Activated CD4-positive, alpha-beta T cell treated with anti-CD3 and anti-CD28 coated beads, Interleukin-2, amount 50 U/mL, for 48 hours (primary cell): ENCODE results near the gene EHD2.
"Not testable (repeated sequence)": the region's sequence is repeated elsewhere in the genome, so short reads cannot be mapped to it uniquely, and the experiment has no call there.

Source experiments
- DNase-seq, 2 experiments: peaks; one replicate each; pipeline ENCODE4 v3.0.0-alpha.2; 2020

The EHD2 gene

GRCh38 chr19:47713046-47714021, at the start of gene EHD2:
TSS of gene EHD2 (plus strand) at chr19:47713422. CDS start at chr19:47716613, 3,191 bp downstream.
- DNase-seq, result peak; percentile 63 to 65

GRCh38 chr19:47663435-47663910, 49.7 kb upstream of the EHD2 start:
- no peak for DNase-seq

- no peak for DNase-seq
These were observed 49.1 kb upstream of the EHD2 start for GRCh38 chr19:47663911-47664771.

GRCh38 chr19:47668556-47668955, 44.7 kb upstream of the EHD2 start:
- not testable (repeated sequence) for DNase-seq

- DNase-seq, result no peak
These were observed 42.5 kb upstream of the EHD2 start for GRCh38 chr19:47670736-47671135.

GRCh38 chr19:47671499-47671898, 41.7 kb upstream of the EHD2 start:
- DNase-seq, result no peak

GRCh38 chr19:47673426-47673825, 39.8 kb upstream of the EHD2 start:
- DNase-seq, result no peak

GRCh38 chr19:47674548-47674947, 38.7 kb upstream of the EHD2 start:
- DNase-seq, result no peak

GRCh38 chr19:47675271-47675670, 38.0 kb upstream of the EHD2 start:
- no peak for DNase-seq

- no peak for DNase-seq
These were observed 37.4 kb upstream of the EHD2 start for GRCh38 chr19:47675859-47676258.

GRCh38 chr19:47676811-47677210, 36.4 kb upstream of the EHD2 start:
- DNase-seq, result no peak

GRCh38 chr19:47679251-47679900, 33.8 kb upstream of the EHD2 start:
- no peak for DNase-seq

GRCh38 chr19:47679922-47680857, 33.0 kb upstream of the EHD2 start:
- DNase-seq, result no peak

- no peak for DNase-seq
These were observed 32.3 kb upstream of the EHD2 start for GRCh38 chr19:47680858-47681332.

GRCh38 chr19:47681388-47681787, 31.8 kb upstream of the EHD2 start:
- no peak for DNase-seq

GRCh38 chr19:47681936-47682335, 31.3 kb upstream of the EHD2 start:
- no peak for DNase-seq

GRCh38 chr19:47682939-47683338, 30.3 kb upstream of the EHD2 start:
- DNase-seq, result no peak

GRCh38 chr19:47686679-47687450, 26.4 kb upstream of the EHD2 start:
- no peak for DNase-seq

- no peak for DNase-seq
These were observed 25.3 kb upstream of the EHD2 start for GRCh38 chr19:47687906-47688305.

GRCh38 chr19:47691090-47691489, 22.1 kb upstream of the EHD2 start:
- DNase-seq, result no peak

GRCh38 chr19:47691782-47692181, 21.4 kb upstream of the EHD2 start:
- DNase-seq, result no peak
